Urinary bladder (tissue), 4 donors: ENCODE data around the gene PMM1. TPM values are rescaled to one million over a fixed set of nuclear protein-coding genes. Genes with fewer than 3 reads are reported as not detected.
A peak's percentile ranks its signal among the peaks of the same experiment; 100 is the strongest.
"Not testable (repeated sequence)": the region's sequence is repeated elsewhere in the genome, so short reads cannot be mapped to it uniquely, and the experiment has no call there.

Experiments
- DNase-seq: peaks from one replicate; pipeline ENCODE4 v3.0.0-alpha.2; 2015; ENCODE audit errors: extremely low spot score
- H3K27ac ChIP-seq: one replicate; pipeline ENCODE4 v1.5.1; 2013; ENCODE audit warnings: low read depth, mild to moderate bottlenecking, moderate library complexity
- H3K36me3 ChIP-seq: one replicate; pipeline ENCODE4 v1.6.1; 2013; ENCODE audit warnings: mild to moderate bottlenecking, moderate library complexity; ENCODE audit not compliant: insufficient read depth
- H3K4me1 ChIP-seq: one replicate; pipeline ENCODE4 v1.6.1; 2013; ENCODE audit warnings: mild to moderate bottlenecking, moderate library complexity; ENCODE audit not compliant: insufficient read depth
- H3K4me3 ChIP-seq: one replicate; pipeline ENCODE4 v1.5.1; 2013; ENCODE audit warnings: low read depth, low read length
- WGBS: extraction: QIAGEN DNeasy Blood & Tissue Kit; methylation state at CpG from one replicate; pipeline ENCODE4 v1.1.7; 2013; 5-methylcytosine and 5-hydroxymethylcytosine counted together
- polyA plus RNA-seq: library from polyadenylated mRNA; stranded (reverse); fragments of 200-250 nt; gene quantifications from one replicate; pipeline ENCODE4 v1.2.3, GENCODE V29; 2013
- total RNA-seq: library from RNA; depleted of rRNA; stranded (reverse); fragments of >200 nt; gene quantifications from one replicate; pipeline ENCODE4 v1.2.3, GENCODE V29; 2014
- donor health status: healthy with polysubstance abuse.
- donor health status: healthy.

The PMM1 gene
- total and polyA plus RNA-seq, 2 donors = 8.8 to 63.2 TPM

DNA sequence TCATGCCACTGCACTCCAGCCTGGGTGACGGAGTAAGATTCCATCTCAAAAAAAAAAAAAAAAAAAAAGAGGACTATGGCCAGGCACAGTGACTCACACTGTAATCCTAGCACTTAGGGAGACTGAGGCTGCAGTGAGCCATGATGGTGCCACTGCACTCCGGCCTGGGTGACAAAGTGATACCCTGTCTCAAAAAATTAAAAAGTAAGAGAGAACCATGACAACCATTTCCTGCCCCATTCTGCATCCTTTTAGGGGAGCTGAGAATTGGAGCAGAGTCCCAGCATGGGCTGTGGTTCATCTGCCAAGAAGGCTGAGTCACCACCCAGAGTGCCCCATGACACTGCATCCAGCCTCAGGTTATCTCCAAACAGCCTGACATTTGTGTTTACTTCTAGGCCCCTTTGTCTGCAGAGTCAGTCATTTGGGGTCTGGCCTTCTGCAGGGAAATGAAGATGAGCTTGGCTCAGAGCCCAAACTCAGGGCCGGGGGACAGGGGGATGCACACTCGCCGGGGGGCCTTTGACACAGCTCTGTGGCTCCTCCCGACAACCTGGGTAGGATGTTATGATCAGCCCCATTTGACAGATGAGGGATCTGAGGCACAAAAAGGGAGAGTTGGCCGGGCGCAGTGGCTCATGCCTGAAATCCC, 24.1 kb downstream of the PMM1 start:
- no peaks in the 10 kb centered on the region for H3K4me1 ChIP-seq
- 38% methylated on average over 8 of the region's 8 CpGs for WGBS
- no peak overlapping the region for H3K4me3 ChIP-seq
- no peaks in the 10 kb centered on the region for H3K36me3 ChIP-seq
- DNase-seq = no peak
- peak overlapping the region; percentile 14 for H3K27ac ChIP-seq

DNA sequence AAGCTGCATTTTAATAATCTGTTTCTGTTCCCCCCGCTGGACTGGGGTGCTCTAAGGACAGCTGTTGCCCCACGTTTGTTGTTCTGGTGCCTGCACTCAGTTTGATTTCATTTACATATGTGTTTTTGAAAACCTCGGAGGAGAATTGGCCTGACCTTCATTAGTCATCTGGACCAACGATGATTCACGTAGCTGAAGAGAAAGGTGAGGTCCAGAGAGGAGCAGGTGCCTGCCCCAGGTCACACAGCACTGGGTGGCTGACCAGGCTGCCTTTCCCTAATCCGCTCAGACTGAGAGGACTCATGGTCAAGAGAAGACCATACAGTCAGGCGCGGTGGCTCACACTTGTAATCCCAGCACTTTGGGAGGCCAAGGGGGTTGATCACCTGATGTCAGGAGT, 25.1 kb downstream of the PMM1 start:
- H3K27ac ChIP-seq = no peak overlapping the region
- H3K36me3 ChIP-seq = no peaks in the 10 kb centered on the region
- DNase-seq = no peak
- 89% methylated on average over 8 of the region's 8 CpGs for WGBS
- no peaks in the 10 kb centered on the region for H3K4me1 ChIP-seq
- H3K4me3 ChIP-seq = no peak overlapping the region

DNA sequence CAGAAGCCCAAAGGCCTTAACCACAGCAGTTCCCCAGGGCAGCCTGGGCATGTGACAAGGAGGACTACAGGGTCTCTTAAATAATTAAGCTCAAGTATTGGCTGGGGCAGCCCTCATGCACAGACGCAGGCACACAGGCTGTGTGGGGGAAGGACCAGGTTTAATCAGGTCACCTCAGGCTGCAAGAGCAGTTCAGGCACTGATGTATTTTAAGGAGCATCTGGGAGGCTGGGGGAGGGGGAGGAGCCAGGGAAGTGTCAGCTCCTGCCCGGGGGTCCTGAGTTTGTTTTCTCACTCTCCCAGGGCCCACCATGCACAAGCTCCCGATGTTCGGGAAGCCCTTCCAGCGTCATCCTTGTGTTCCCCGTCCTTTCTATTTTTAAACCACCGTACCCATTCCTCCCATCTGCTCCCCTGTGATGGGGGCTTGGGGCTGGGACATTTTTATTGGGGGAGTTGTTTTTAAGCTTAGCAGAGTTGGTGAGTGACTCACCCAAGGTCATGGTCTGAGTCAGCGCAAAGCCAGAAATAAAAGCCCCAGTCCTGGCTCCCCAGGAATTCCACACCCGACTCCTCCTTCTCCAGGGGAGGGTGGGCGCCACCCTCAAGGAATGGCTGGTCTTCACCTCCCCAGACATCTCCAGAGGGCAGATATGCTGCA, 26.5 kb downstream of the PMM1 start:
- no peak overlapping the region for H3K4me3 ChIP-seq
- DNase-seq = no peak
- 21% methylated on average over 10 of the region's 10 CpGs for WGBS
- H3K27ac ChIP-seq = peak overlapping the region; percentile 59
- H3K36me3 ChIP-seq = no peaks in the 10 kb centered on the region
- H3K4me1 ChIP-seq = no peaks in the 10 kb centered on the region

DNA sequence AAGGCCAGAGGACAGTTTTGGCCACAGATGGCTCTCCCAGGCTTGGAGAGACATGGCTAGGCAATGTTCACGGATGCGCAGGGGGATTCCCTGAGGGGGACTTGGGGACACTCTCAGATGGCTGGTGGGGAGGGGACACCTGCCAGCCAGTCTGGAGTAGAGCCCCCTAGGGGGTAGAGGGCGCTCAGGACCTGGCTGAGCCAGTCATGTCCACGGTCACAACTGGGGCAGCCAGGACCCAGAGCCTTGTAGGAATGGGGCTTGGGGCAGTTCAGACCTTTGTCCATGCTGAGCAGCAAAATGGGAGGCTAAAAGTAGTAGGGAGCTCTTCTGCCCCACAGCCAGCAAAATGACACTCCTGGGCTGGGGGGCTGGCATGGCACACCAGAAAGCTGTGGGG, 27.2 kb downstream of the PMM1 start:
- Histone ChIP-seq H3K27ac (peak overlapping the region; percentile 59), H3K4me1 (no peaks in the 10 kb centered on the region), H3K4me3 (no peak overlapping the region), H3K36me3 (no peaks in the 10 kb centered on the region)
- 83% methylated on average over 4 of the region's 4 CpGs for WGBS
- no peak for DNase-seq

DNA sequence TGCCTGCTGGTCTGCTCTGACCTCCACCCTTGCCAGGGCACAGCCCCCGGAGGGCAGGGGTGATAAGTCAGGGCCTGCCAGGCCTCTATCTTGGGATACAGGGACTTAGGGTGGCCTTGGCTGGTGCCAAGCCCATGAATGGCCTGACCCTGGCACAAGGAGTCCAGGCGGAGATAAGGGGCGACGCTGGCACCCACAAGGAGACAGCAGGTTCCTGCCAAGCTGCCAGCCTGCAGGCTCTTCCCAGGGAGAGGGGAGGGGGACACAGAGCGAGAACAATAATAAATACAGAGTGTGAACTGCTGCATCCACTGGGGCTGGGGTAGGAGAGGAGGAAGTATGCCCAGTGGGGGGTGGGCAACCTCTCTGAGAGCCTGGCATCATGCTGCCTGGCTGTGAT, 27.9 kb downstream of the PMM1 start:
- Histone ChIP-seq H3K36me3 (no peaks in the 10 kb centered on the region), H3K27ac (peak overlapping the region; percentile 15), H3K4me1 (no peaks in the 10 kb centered on the region), H3K4me3 (peak overlapping the region; percentile 43)
- no peak for DNase-seq
- WGBS = 68% methylated on average over 5 of the region's 5 CpGs

DNA sequence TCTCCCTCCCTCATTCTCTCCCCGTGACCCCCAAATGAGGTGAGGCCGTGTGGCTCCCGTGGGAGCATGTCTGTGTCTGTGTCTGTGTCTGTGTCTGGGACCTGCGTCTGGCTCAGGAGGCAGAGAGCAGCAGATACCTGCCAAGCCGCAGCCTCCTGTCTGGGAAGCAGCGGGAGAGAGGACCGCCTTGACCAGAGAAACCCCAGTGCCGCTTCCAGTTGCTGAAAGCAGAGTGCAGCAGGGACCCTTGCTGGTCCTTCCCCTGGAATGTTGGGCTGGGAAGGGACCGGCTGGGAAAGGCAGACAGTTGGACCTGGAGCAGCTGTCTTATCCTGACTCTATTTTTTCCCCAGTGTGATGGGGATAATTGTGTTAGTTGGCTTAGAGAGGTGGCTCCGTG, 28.3 kb downstream of the PMM1 start:
- peak overlapping the region; percentile 74 for H3K27ac ChIP-seq
- peak overlapping the region; percentile 43 for H3K4me3 ChIP-seq
- H3K4me1 ChIP-seq = no peaks in the 10 kb centered on the region
- no peaks in the 10 kb centered on the region for H3K36me3 ChIP-seq
- DNase-seq = no peak
- 28% methylated on average over 10 of the region's 10 CpGs for WGBS

DNA sequence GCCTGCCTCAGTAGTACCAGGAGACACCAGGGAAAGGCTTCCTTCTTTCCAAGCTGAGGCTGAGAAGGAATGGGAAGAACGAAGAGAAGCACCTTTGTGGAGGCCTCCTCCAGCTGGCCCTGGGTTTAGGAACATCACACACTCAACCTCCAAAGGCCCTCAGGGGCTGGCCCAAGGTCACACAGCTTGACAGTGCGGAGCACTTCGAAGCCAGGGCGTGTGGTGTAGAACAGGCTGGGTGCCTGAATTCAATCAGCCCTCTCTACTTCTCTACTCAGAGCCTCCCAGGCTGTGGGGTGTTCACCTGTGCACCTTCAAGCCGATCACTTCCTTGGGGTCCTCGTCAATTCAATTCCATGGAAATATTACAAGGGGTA, 29.6 kb downstream of the PMM1 start:
- Histone ChIP-seq H3K36me3 (no peaks in the 10 kb centered on the region), H3K4me1 (no peaks in the 10 kb centered on the region), H3K4me3 (no peak overlapping the region), H3K27ac (no peak overlapping the region)
- 66% methylated on average over 6 of the region's 6 CpGs for WGBS
- DNase-seq = no peak

DNA sequence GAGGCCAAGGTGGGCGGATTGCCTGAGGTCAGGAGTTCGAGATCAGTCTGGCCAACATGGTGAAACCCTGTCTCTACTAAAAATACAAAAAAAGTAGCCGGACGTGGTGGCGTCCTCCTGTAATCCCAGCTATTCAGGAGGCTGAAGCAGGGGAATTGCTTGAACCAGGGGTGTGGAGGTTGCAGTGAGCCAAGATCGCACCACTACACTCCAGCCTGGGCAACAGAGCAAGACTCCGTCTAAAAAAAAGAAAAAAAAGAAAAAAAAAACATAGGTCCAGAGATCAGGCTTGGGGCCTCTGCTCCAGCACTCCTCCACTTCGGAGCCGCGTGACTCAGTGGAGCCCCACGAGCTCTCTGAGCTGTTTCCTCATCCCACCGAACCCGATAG, 31.4 kb downstream of the PMM1 start:
- not testable (repeated sequence) for H3K27ac ChIP-seq

DNA sequence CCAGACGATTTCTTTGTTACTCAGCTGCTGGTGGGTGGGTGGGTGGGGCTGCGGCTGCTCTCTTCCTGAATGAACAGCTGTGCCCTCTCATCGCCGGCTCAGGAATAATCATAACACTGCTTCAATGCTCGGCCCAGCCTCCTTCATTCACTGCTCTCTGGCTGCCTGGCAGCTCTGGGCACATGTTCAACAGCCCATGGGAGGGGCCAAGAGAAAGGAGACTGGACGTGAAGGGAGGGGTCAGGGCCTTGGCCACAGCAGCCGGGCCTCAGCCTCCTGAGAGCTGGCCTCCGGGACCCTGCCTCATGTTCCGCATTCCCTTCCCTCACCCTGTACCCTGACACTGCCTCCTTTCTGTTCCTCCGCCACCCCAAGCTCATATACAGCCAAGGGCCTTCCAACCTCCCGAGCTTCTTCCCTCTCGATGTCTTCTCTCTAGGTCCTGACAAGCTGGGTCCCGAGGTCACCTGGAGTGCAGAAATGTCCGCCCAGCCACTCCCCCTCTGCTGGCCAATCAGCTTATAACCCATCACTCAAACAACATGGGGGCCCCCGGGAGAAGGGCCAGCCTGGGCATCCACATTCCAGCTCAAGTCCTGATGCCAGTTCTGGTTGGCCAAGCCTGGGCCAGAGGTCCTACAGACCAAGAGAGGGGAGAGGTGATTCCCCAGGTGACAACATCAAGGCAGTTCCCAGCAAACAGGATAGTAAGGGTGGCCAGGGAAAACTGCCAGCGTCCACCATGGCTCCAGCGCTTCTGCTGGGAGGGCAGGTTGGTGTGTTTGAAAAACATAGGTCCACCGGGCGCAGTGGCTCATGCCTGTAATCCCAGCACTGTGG, 32.0 kb downstream of the PMM1 start:
- H3K27ac ChIP-seq = peak overlapping the region; percentile 74
- WGBS = 27% methylated on average over 19 of the region's 19 CpGs
- peak; percentile 66 for DNase-seq
- no peaks in the 10 kb centered on the region for H3K4me1 ChIP-seq
- H3K36me3 ChIP-seq = no peaks in the 10 kb centered on the region
- no peak overlapping the region for H3K4me3 ChIP-seq

More for the DNA sequence above, 31.4 kb downstream of the PMM1 start:
- not testable (repeated sequence) for H3K36me3 ChIP-seq, H3K4me1 ChIP-seq, H3K4me3 ChIP-seq, DNase-seq
- WGBS = 89% methylated on average over 13 of the region's 13 CpGs

DNA sequence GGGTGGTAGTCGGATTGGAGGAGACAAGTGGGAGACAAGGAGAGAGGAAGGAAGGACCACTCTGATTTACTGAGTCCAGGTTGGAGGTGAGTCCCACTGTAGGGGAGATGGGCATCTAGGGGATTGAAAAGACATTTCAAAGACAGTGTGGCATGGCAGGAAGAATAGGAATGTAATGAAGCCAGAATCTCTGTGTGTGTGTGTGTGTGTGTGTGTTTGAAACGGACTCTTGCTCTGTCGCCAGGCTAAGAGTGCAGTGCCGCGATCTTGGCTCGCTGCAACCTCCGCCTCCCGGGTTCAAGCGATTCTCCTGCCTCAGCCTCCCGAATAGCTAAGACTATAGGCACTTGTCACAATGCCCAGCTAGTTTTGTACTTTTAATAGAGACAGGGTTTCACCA, 33.1 kb downstream of the PMM1 start:
- H3K27ac ChIP-seq = no peak overlapping the region
- no peaks in the 10 kb centered on the region for H3K36me3 ChIP-seq
- no peak overlapping the region for H3K4me3 ChIP-seq
- DNase-seq = no peak
- no peaks in the 10 kb centered on the region for H3K4me1 ChIP-seq
- WGBS = 81% methylated on average over 10 of the region's 10 CpGs

DNA sequence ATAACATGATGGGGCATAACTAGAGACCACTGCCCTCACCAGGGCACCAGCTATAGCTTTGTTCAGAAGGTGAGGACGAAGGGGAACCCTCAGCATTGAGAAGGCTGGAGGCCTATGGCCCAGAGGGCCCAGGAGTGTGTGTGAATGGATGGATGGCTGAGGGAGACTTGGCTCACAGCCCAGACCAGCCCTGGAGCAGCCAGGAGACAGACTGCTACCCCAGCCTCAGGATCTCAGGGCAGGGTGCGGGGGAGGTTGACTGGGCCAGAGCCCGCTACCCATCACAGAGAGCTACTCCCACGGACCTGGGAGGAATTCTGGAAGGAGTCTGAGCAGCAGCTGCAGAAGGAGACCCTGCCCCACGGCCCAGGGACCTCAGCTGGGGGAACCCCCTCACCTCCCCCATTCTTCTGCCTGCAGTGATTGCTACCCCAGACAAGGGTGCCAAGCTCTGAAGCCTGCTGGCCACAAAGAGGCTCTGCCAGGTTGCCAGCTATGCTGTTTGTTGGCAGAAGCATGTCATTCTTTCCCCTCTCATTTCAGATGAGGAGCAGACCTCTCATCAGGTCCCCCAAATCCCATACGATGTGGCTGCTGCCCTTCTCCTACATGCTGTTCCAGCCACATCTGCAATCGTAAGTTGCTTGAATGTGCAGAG, 34.2 kb downstream of the PMM1 start:
- H3K4me1 ChIP-seq = no peaks in the 10 kb centered on the region
- H3K27ac ChIP-seq = no peak overlapping the region
- WGBS = 74% methylated on average over 7 of the region's 7 CpGs
- no peaks in the 10 kb centered on the region for H3K36me3 ChIP-seq
- DNase-seq = no peak
- H3K4me3 ChIP-seq = no peak overlapping the region

DNA sequence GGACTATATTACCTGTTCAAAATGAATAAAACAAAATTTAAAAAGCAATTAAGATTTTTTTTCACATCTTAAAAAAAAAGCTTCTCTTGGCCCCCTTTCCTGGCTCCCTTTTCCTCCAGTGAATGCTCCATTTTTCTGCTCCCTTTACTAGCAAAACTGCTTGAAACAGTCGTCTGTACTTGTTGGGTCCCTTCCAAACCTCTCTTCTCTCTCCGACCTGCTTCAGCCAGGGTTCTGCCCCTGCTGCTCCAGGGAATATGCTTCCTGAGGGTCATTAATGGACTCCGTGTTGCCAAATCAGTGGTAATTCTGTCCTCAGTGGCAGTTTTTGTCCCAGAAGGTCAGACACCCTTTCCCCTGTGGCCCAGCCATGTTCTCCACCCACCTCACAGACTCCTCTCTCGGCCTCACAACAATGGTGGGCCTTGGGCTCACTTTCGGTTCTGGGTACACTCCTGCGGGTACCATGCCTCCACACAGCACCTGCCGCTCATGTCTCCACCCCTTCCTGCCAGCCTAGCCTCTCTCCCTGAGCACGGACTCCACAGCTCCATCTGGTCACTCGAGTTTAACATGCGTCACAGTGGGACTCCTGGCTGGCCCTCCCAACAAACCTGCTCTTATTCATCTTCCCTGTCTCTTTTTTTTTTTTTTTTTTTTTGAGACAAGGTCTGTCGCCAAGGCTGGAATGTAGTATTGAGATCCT, 37.6 kb downstream of the PMM1 start:
- H3K4me1 ChIP-seq = no peaks in the 10 kb centered on the region
- no peak for DNase-seq
- H3K36me3 ChIP-seq = no peaks in the 10 kb centered on the region
- H3K4me3 ChIP-seq = no peak overlapping the region
- 70% methylated on average over 10 of the region's 11 CpGs for WGBS
- H3K27ac ChIP-seq = no peak overlapping the region

DNA sequence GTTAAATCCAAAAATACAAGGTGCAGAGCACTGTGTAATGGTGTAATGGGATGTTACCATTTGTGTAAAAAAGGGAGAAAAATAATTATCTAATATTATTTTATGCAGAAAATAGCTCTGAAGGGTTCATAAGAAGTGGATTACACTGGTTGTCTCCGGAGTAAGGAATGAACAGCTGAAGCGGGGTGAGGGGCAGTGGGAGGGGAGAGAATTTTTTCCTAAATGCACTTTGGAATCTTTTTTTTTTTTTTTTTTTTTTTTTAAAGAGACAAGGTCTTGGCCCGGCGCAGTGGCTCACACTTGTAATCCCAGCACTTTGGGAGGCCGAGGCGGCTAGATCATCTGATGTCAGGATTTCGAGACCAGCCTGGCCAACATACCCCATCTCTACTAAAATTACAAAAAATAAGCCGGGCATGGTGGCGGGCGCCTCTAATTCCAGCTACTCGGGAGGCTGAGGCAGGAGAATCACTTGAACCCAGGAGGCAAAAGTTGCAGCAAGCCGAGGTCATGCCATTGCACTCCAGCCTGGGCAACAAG, 38.6 kb downstream of the PMM1 start:
- WGBS = 75% methylated on average over 12 of the region's 12 CpGs
- Histone ChIP-seq H3K27ac (no peak overlapping the region), H3K4me3 (no peak overlapping the region), H3K4me1 (no peaks in the 10 kb centered on the region), H3K36me3 (no peaks in the 10 kb centered on the region)
- DNase-seq = no peak
